ENCODE data around the gene EPS8L2. TPM values are rescaled to one million over a fixed set of nuclear protein-coding genes. Genes with fewer than 3 reads are reported as not detected.
A peak's percentile ranks its signal among the peaks of the same experiment; 100 is the strongest.

EPS8L2 gene
- total and polyA plus RNA-seq, 9 of the 15 experiments (the other 6 are each of a cell fraction or from before 2014, with no cell fraction given), result 0.75 to 17.0 (median 3.7) TPM

- TF ChIP-seq ZNF280A (IDR thresholded peaks at IDR 0.05; ENCODE audit: low read depth, partially characterized antibody), result no peak
- TF ChIP-seq ETS1 (conservative IDR thresholded peaks at IDR 0.05; ENCODE audit: control insufficient read depth, low read depth, low read length), result peak; percentile 41; the same call in 1 of the 2 replicates
- no peak for TF ChIP-seq FOXA1 (IDR thresholded peaks at IDR 0.05; ENCODE audit: borderline replicate concordance)
- TF ChIP-seq ZNF583 (CRISPR knock-in tag; IDR thresholded peaks at IDR 0.05), result no peak
- no peak for TF ChIP-seq ZSCAN32 (CRISPR knock-in tag; IDR thresholded peaks at IDR 0.05)
- TF ChIP-seq NKRF (IDR thresholded peaks at IDR 0.05; ENCODE audit: borderline replicate concordance), result no peak
- no peak for TF ChIP-seq EP400 (IDR thresholded peaks at IDR 0.05)
- peak; percentile 88 for TF ChIP-seq MTA3 (IDR thresholded peaks at IDR 0.05; ENCODE audit: borderline replicate concordance)
- no peak for TF ChIP-seq NUFIP1 (IDR thresholded peaks at IDR 0.05; ENCODE audit: partially characterized antibody)
- no peak for TF ChIP-seq ARID3B (CRISPR knock-in tag; IDR thresholded peaks at IDR 0.05; ENCODE audit: borderline replicate concordance)
- no peak for TF ChIP-seq EZH2 (IDR thresholded peaks at IDR 0.05; ENCODE audit: borderline replicate concordance, low read depth, low read length)
Observed at GRCh38 chr11:747158-748006, 41.4 kb downstream of the EPS8L2 start, which contains the start of gene TALDO1 (continued).
